Fibroblast of the aortic adventitia (primary cell): ENCODE measurements around the gene DENND1A. TPM values are rescaled to one million over a fixed set of nuclear protein-coding genes. Genes with fewer than 3 reads are reported as not detected.

ENCODE experiments used
- DNase-seq: peaks from one replicate; pipeline ENCODE4 v3.0.0-alpha.2; 2010; ENCODE audit warnings: low read depth
- H3K4me3 ChIP-seq: 2 replicates; pipeline ENCODE4 v1.5.1; 2011; ENCODE audit warnings: low read depth, mild to moderate bottlenecking, control low read depth, low read length, moderate library complexity
- CTCF ChIP-seq: IDR thresholded peaks from 2 replicates; pipeline ENCODE4 v1.5.1; 2011; ENCODE audit warnings: mild to moderate bottlenecking, low read length, control low read depth, inconsistent platforms; ENCODE audit not compliant: insufficient read depth
- total RNA-seq: library from RNA; depleted of rRNA; stranded (reverse); fragments of >200 nt; gene quantifications from 2 replicates; pipeline ENCODE4 v1.2.3, GENCODE V29; 2012; ENCODE audit warnings: low replicate concordance

Gene DENND1A
- total RNA-seq, 1 donor = 27.7 TPM

GRCh38 chr9:123686131-123686828, 243.6 kb downstream of the DENND1A start:
- no peak overlapping the region for H3K4me3 ChIP-seq
- no peak for TF ChIP-seq CTCF
- DNase-seq = peak; percentile 30

DNA sequence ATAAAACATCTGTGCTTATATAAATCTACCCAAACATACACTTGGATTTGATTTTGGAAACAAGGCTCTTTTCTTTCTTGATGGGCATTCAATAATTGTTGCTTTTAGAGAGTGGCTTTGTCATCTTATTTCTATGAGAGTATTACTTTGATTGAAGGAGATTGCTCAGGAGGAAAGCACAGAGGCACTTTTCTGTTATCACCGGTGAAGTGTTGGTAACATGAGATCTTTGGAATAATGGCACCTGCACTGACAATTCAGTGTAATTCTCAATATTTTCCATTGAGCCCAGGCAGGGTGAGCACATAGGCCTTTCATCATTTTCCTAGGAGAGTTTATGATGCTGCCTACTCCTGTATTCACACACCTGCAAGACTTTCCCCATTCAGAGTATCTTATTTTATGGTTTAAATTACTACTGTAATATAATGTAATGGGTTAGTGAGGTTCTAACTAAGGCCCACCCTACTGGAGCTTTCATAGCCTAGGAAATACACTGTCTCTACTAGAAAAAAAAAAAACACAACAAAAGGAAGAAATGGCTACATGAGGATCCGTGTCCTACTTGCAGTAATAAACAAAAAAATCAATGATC, 244.3 kb downstream of the DENND1A start:
- DNase-seq = no peak

GRCh38 chr9:123684393-123685149, 245.4 kb downstream of the DENND1A start:
- no peak for DNase-seq
- no peak overlapping the region for H3K4me3 ChIP-seq
- no peak for TF ChIP-seq CTCF

More for the DNA sequence above, 244.3 kb downstream of the DENND1A start:
- no peak overlapping the region for H3K4me3 ChIP-seq
- TF ChIP-seq CTCF = no peak

- DNase-seq = no peak
- H3K4me3 ChIP-seq = no peak overlapping the region
- TF ChIP-seq CTCF = no peak
These were observed 247.2 kb downstream of the DENND1A start for GRCh38 chr9:123682746-123683145.

- DNase-seq = no peak
- H3K4me3 ChIP-seq = no peak overlapping the region
- TF ChIP-seq CTCF = no peak
These were observed 249.6 kb downstream of the DENND1A start for GRCh38 chr9:123680352-123680751.

GRCh38 chr9:123679330-123679987, 250.5 kb downstream of the DENND1A start:
- no peak for DNase-seq
- no peak for TF ChIP-seq CTCF
- no peak overlapping the region for H3K4me3 ChIP-seq
